Measurements from ENCODE around the gene RTN4R. TPM values are rescaled to one million over a fixed set of nuclear protein-coding genes. Genes with fewer than 3 reads are reported as not detected.

RTN4R gene
- total RNA-seq, 6 donors from 2014 or later = 2.6 to 13.0 (median 9.0) TPM

DNA sequence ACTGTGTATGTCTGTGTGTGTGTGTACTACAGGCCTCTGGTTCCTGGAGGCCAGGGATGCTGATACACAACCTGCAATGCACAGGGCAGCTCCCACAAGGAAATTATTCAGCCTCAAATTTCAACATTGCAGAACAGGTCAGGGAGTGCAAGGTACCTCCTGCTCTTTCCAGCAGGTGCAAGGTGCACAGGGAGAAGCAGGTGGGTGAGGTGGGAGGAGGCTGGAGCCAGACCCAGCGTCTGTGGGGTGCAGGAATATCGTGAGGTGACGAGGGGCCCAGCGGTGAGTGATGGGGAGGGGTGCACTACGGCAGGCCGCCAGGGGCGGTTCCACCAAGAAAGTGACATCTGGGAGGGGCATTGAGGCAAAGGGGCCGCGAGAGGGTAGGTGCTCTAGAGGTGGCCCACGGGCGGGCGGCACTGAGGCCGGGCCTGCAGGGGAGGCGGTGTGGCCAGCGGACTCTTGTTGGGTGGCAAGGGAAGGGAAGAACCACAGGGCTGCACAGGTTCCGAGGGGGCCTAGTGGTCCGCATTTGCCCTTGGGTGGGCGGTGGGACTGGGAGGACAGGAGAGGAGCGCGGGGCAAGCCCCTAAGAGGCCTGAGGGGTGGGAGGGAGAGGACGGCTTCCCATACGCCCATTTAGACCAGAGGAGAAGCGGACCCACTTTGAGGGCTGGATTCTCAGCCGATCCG is 30.1 kb upstream of the RTN4R start:
- Histone ChIP-seq H3K27ac (peak overlapping the region in 1 of 4 donors; percentile 21), H3K4me1 (peaks cover 15 to 20% (median 16%) of the 10 kb centered on the region in 4 donors), H3K36me3 (no peaks in the 10 kb centered on the region), H3K4me3 (peak overlapping the region in 3 of 4 donors; percentile 61 to 82 (median 69)), H3K27me3 (peaks cover 0 to 3% (median 0%) of the 10 kb centered on the region in 4 donors), H3K9me3 (no peaks in the 10 kb centered on the region)
- DNase-seq (peak in 1 of 2 donors; percentile 82), ATAC-seq (ENCODE audit: low FRiP score in 2 of 2) (no peak)
- WGBS, 2 donors = 58 to 63% methylated on average over 19 to 25 of the region's 25 CpGs
- TF ChIP-seq POLR2A (IDR thresholded peaks at IDR 0.05) (no peak), POLR2AphosphoS5 (IDR thresholded peaks at IDR 0.05) (no peak), EP300 (IDR thresholded peaks at IDR 0.05) (no peak)
- TF ChIP-seq, protein P1, sequence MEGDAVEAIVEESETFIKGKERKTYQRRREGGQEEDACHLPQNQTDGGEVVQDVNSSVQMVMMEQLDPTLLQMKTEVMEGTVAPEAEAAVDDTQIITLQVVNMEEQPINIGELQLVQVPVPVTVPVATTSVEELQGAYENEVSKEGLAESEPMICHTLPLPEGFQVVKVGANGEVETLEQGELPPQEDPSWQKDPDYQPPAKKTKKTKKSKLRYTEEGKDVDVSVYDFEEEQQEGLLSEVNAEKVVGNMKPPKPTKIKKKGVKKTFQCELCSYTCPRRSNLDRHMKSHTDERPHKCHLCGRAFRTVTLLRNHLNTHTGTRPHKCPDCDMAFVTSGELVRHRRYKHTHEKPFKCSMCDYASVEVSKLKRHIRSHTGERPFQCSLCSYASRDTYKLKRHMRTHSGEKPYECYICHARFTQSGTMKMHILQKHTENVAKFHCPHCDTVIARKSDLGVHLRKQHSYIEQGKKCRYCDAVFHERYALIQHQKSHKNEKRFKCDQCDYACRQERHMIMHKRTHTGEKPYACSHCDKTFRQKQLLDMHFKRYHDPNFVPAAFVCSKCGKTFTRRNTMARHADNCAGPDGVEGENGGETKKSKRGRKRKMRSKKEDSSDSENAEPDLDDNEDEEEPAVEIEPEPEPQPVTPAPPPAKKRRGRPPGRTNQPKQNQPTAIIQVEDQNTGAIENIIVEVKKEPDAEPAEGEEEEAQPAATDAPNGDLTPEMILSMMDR (IDR thresholded peaks at IDR 0.05) = no peak

DNA sequence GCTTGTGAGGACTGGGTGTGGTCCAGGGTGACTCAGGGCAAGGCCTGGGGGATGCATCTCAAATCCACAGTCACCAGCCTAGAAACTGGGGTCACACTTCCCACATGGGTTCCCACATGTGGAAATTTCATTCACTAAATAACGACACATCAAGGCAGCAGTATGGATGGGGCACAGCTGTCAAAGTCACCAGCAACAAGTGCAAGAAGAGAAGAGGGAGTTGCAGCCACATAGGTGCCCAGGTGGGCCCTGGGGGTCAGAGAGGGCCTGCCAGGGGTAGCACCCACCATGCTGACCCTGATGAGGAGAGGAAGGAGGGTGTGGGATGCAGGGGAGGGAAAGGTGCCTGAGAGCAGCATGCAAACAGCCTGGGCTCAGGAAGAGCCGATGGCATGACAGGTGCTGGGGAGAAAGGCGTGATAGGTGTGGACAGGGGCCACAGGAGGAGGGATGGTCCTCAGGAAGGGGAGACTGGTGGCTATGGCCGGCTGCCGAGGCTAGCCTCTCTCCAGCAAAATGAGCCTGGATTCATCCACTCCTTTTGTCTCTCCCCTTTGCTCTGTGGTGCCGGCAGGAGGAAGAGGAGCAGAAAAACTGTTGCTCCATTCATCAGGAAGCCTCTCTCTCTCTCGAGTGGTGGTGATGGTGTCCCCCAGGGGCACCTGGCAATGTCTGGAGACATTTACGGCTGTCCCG is 29.4 kb upstream of the RTN4R start:
- H3K4me3 ChIP-seq = no peak overlapping the region
- no peak overlapping the region for H3K27ac ChIP-seq
- H3K36me3 ChIP-seq = no peaks in the 10 kb centered on the region
- H3K9me3 ChIP-seq = no peaks in the 10 kb centered on the region
- H3K27me3 ChIP-seq = peaks cover 0 to 3% (median 0%) of the 10 kb centered on the region in 4 donors
- DNase-seq = no peak
- H3K4me1 ChIP-seq = peaks cover 15 to 20% (median 16%) of the 10 kb centered on the region in 4 donors
- TF ChIP-seq POLR2A (IDR thresholded peaks at IDR 0.05) = no peak
- TF ChIP-seq, protein P1 (IDR thresholded peaks at IDR 0.05) = no peak
- TF ChIP-seq POLR2AphosphoS5 (IDR thresholded peaks at IDR 0.05) = no peak
- TF ChIP-seq EP300 (IDR thresholded peaks at IDR 0.05) = no peak
- no peak for ATAC-seq (ENCODE audit: low FRiP score in 2 of 2)
- 50 to 75% methylated on average over 7 to 9 of the region's 9 CpGs for WGBS, 2 donors

DNA sequence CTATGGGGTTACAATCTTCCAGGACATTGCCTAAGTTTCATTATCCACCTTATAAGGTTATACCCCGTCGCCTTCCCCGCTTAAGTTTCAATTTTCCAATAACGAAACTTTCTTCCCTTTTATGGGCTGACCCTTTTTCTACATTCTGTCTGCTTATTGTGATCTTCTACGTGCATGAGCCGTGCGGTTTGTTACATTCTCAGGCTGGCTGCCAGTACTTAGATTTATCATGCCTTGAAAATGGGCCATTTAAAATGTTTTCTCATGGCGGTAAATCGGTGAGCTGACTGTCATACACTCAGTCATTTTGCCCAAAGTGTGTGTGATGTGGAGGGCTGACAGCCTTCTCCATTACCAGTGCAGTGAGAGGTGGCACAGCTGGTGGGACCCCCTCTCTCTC is 28.5 kb upstream of the RTN4R start:
- no peak for ATAC-seq (ENCODE audit: low FRiP score in 2 of 2)
- WGBS, 2 donors = 80 to 86% methylated on average over 9 of the region's 9 CpGs
- DNase-seq = no peak

DNA sequence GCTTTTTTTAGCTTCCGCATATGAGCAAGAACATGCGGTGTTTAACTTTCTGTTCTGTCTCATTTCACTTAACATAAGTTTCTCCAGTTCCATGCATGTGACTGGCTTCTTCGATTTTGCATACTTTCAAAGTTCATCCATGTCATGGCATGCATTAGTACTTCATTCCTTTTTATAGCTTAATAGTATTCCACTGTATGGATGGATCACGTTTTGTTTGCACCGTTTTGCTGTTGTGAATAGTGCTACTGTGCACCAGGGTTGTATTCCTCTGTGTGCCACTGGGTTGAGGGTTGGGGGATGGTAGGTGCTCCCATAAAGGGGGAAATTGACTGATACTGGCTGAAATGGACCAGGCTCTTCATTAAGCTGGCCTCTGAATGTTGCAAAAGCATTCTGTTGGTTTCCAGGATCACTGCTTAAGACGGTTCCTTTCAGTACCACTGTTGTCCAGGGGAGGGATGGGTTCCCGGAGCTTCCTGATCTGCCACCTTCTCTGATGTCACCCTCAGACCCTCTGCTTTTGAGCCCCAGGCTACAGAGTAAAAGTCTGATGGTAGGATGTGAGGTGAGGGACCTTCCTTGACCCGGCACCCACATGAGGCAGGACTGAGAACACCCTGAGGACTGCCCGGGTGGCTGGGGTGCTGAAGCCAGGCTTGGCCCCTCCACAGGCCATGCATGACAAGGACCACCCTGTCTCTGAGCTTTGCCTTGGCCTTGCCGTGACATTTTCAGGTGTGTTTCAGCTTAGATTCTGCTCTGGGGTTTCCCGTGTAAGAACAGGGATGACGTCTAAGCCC is 27.3 kb upstream of the RTN4R start:
- no peaks in the 10 kb centered on the region for H3K36me3 ChIP-seq
- WGBS, 2 donors = 86 to 89% methylated on average over 12 of the region's 12 CpGs
- no peak for ATAC-seq (ENCODE audit: low FRiP score in 2 of 2)

More for the DNA sequence above, 28.5 kb upstream of the RTN4R start:
- Histone ChIP-seq H3K4me3 (no peak overlapping the region), H3K9me3 (no peaks in the 10 kb centered on the region), H3K27ac (no peak overlapping the region), H3K4me1 (peaks cover 15 to 20% (median 16%) of the 10 kb centered on the region in 4 donors), H3K27me3 (peaks cover 0 to 3% (median 0%) of the 10 kb centered on the region in 4 donors), H3K36me3 (no peaks in the 10 kb centered on the region)
- TF ChIP-seq, protein P1 (IDR thresholded peaks at IDR 0.05) = no peak
- no peak for TF ChIP-seq POLR2A (IDR thresholded peaks at IDR 0.05)
- no peak for TF ChIP-seq EP300 (IDR thresholded peaks at IDR 0.05)
- TF ChIP-seq POLR2AphosphoS5 (IDR thresholded peaks at IDR 0.05) = no peak

More for the DNA sequence above, 27.3 kb upstream of the RTN4R start:
- DNase-seq = no peak
- Histone ChIP-seq H3K4me1 (peaks cover 15 to 20% (median 16%) of the 10 kb centered on the region in 4 donors), H3K27ac (no peak overlapping the region), H3K9me3 (no peaks in the 10 kb centered on the region), H3K4me3 (no peak overlapping the region), H3K27me3 (no peaks in the 10 kb centered on the region)
- TF ChIP-seq EP300 (IDR thresholded peaks at IDR 0.05) = no peak
- no peak for TF ChIP-seq POLR2A (IDR thresholded peaks at IDR 0.05)
- no peak for TF ChIP-seq POLR2AphosphoS5 (IDR thresholded peaks at IDR 0.05)
- TF ChIP-seq, protein P1 (IDR thresholded peaks at IDR 0.05) = no peak

Measured in upper lobe of left lung (tissue), 6 donors.